GM23248 (cell line): ENCODE results near the gene STPG1. TPM values are rescaled to one million over a fixed set of nuclear protein-coding genes. Genes with fewer than 3 reads are reported as not detected.

Experiments used
- DNase-seq: peaks from one replicate; pipeline ENCODE4 v3.0.0-alpha.2; 2015
- H2AFZ ChIP-seq: fragments of 200-600 bp; sonication (generic); 2 replicates; pipeline ENCODE4 v1.6.1; 2016; ENCODE audit warnings: antibody characterized with exemption
- H3F3A ChIP-seq: fragments of 200-600 bp; sonication (generic); 2 replicates; pipeline ENCODE4 v1.6.1; 2016; ENCODE audit warnings: mild to moderate bottlenecking, antibody characterized with exemption, mixed run types; ENCODE audit not compliant: insufficient read depth
- H3K27ac ChIP-seq: fragments of 200-600 bp; sonication (generic); 2 replicates; pipeline ENCODE4 v1.5.1; 2016; ENCODE audit warnings: mild to moderate bottlenecking
- H3K27me3 ChIP-seq: fragments of 200-600 bp; sonication (generic); replicated peaks from 2 replicates; pipeline ENCODE4 v1.6.1; 2016; ENCODE audit warnings: mild to moderate bottlenecking; ENCODE audit not compliant: insufficient read depth
- H3K36me3 ChIP-seq: fragments of 200-600 bp; sonication (generic); 2 replicates; pipeline ENCODE4 v1.6.1; 2016; ENCODE audit warnings: low read depth, mild to moderate bottlenecking
- H3K4me1 ChIP-seq: fragments of 200-600 bp; sonication (generic); 2 replicates; pipeline ENCODE4 v1.6.1; 2016; ENCODE audit warnings: mild to moderate bottlenecking; ENCODE audit not compliant: insufficient read depth
- H3K4me2 ChIP-seq: fragments of 200-600 bp; sonication (generic); one replicate; pipeline ENCODE4 v1.6.1; 2016; ENCODE audit warnings: mild to moderate bottlenecking; ENCODE audit not compliant: unreplicated experiment
- H3K4me3 ChIP-seq: fragments of 200-600 bp; sonication (generic); 2 replicates; pipeline ENCODE4 v1.5.1; 2016; ENCODE audit warnings: mild to moderate bottlenecking
- H3K79me2 ChIP-seq: fragments of 200-600 bp; sonication (generic); 2 replicates; pipeline ENCODE4 v1.6.1; 2016; ENCODE audit warnings: mild to moderate bottlenecking; ENCODE audit not compliant: insufficient read depth
- H3K9ac ChIP-seq: fragments of 200-600 bp; sonication (generic); 2 replicates; pipeline ENCODE4 v1.6.1; 2016; ENCODE audit warnings: mild to moderate bottlenecking
- H3K9me2 ChIP-seq: fragments of 200-600 bp; sonication (generic); 2 replicates; pipeline ENCODE4 v1.6.1; 2016; ENCODE audit warnings: mixed run types, mild to moderate bottlenecking, moderate library complexity; ENCODE audit not compliant: insufficient read depth
- H3K9me3 ChIP-seq: fragments of 200-600 bp; sonication (generic); one replicate; pipeline ENCODE4 v1.6.1; 2017; ENCODE audit warnings: low read depth
- H4K20me1 ChIP-seq: fragments of 200-600 bp; sonication (generic); 2 replicates; pipeline ENCODE4 v1.6.0; 2016; ENCODE audit not compliant: insufficient read depth
- EZH2 ChIP-seq: fragments of 200-600 bp; sonication (generic); IDR thresholded peaks from 2 replicates; pipeline ENCODE4 v1.6.1; 2018; ENCODE audit warnings: antibody characterized with exemption, mild to moderate bottlenecking; ENCODE audit not compliant: insufficient read depth, poor library complexity, severe bottlenecking
- EZH2phosphoT487 ChIP-seq: fragments of 200-600 bp; sonication (generic); IDR thresholded peaks from 2 replicates; pipeline ENCODE4 v1.6.1; 2018; ENCODE audit warnings: antibody characterized with exemption, moderate library complexity, mild to moderate bottlenecking, low read depth; ENCODE audit not compliant: insufficient read depth
- WGBS, 2 experiments: methylation state at CpG; one replicate each; pipeline ENCODE4 v1.1.6; 2015 to 2017; ENCODE audit warnings: low lambda C conversion rate in 2 of 2, low coverage in 1 of 2; ENCODE audit errors: missing lambda C conversion rate in 2 of 2; 5-methylcytosine and 5-hydroxymethylcytosine counted together
- in situ Hi-C: fragments of 300-500 bp; cut with MboI; formaldehyde crosslinking; loops from 2 replicates; pipeline ENCODE4 v1.15.0; 2020
- polyA plus RNA-seq: library from polyadenylated mRNA; unstranded; fragments of >200 nt; fragmentation: Nextera tagmentation; extraction: Ambion mirVana; gene quantifications from 2 replicates; pipeline ENCODE4 v1.2.1, GENCODE V29; 2016
- total RNA-seq: library from RNA; depleted of rRNA; stranded (reverse); fragments of >200 nt; shearing (Covaris generic); gene quantifications from 2 replicates; pipeline ENCODE4 v1.2.3, GENCODE V29; 2014

The STPG1 gene
- total and polyA plus RNA-seq, 2 experiments from 2014 or later: 7.9 to 9.2 TPM

DNA sequence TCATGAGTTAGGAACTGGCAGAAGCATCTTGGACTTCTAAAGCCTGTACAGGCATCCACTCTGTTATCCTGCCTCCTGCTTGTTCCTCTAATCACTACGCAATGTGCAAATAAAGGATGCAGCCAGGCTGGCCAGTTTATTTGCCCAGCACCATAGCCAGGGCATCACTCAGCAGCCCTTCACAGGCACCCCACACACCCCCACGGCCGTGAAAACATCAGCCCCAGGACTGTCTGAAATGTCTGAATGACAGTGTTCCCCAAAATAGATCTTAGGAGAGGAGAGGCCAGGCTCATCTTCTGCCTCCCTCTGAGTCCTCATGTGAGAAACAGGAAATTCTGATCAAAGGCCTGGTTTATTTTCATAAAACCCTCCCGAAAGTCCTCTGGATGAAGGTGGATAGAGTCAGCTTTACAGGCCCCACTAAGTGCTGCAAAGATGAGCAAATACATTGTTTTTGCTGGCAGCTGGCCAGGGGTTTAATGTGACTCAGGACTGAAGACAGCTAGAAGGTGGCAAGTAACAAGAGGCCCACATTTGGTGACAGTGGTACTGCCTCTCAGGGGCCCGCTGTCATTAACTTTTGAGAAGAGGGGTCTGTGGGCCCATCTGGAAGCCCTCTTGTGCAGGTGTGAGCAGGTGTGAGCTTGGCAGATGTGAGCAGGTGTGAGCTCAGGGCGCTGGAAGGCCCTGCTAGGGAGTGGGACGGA lies 61.5 kb downstream of the STPG1 start:
- H3K4me3 ChIP-seq: no peak overlapping the region
- no peak overlapping the region for H3K27ac ChIP-seq
- no peaks in the 10 kb centered on the region for H3K27me3 ChIP-seq
- H3K9ac ChIP-seq: no peak overlapping the region
- no peaks in the 10 kb centered on the region for H3K9me2 ChIP-seq
- H4K20me1 ChIP-seq: no peaks in the 10 kb centered on the region
- no peaks in the 10 kb centered on the region for H3K9me3 ChIP-seq
- H3K4me2 ChIP-seq: no peak overlapping the region
- H3K4me1 ChIP-seq: peaks cover 17% of the 10 kb centered on the region
- no peak overlapping the region for H2AFZ ChIP-seq
- DNase-seq: peak; percentile 72
- no peaks in the 10 kb centered on the region for H3K36me3 ChIP-seq
- H3K79me2 ChIP-seq: no peaks in the 10 kb centered on the region
- TF ChIP-seq EZH2phosphoT487 (no peak), EZH2 (no peak)
- in situ Hi-C loops: no loop called here
- WGBS, 2 experiments: 53 to 60% methylated on average over 7 of the region's 7 CpGs
- H3F3A ChIP-seq: no peaks in the 10 kb centered on the region

DNA sequence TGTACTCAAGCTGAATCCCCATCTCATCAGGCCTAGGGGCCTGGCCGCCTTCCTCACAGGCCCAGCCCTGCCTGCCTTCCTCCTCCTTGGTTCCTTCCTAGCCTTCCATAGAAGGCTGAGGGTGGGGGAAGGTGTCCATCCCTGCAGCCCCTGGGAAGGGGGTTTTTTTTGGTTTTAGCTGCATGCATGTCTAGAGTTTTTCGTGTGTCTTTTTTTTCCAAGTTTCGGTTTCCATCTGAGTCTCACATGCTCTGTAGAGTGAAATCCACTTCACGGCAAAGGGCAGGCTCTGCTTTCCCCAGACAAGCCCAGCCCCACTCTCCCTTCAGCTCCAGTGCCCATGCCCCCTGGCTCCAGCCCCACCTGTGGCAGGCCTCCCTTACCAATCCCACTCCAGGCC lies 62.3 kb downstream of the STPG1 start:
- WGBS, 2 experiments: 96 to 98% methylated on average over 4 of the region's 4 CpGs

DNA sequence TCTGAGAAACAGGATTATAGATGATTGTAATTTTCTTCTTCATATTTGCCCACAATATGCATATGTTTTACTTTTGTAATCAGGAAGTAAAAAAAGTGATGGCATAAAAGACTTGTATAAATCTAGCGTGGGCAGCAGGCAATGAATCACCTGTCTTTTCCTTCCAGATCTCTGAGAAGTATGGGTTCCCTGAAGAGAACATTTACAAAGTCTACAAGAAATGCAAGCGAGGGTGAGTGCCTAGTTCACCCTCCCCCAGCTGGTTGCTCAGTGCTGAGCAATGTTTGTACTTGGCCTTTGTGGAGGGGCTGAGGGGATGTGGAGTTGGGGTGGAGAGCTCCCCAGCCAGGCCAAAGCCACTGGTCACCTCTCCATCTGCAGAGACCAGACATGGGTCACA lies 63.7 kb downstream of the STPG1 start:
- in situ Hi-C loops: no loop called here
- DNase-seq: peak; percentile 57

More for the DNA sequence above, 62.3 kb downstream of the STPG1 start:
- no peaks in the 10 kb centered on the region for H3K9me3 ChIP-seq
- no peak overlapping the region for H3K4me3 ChIP-seq
- H3K4me1 ChIP-seq: peaks cover 17% of the 10 kb centered on the region
- H3K27ac ChIP-seq: no peak overlapping the region
- H4K20me1 ChIP-seq: no peaks in the 10 kb centered on the region
- no peaks in the 10 kb centered on the region for H3K9me2 ChIP-seq
- no peak overlapping the region for H3K9ac ChIP-seq
- H3K79me2 ChIP-seq: no peaks in the 10 kb centered on the region
- in situ Hi-C loops: no loop called here
- TF ChIP-seq EZH2phosphoT487 (no peak), EZH2 (no peak)
- no peaks in the 10 kb centered on the region for H3K27me3 ChIP-seq
- no peak for DNase-seq
- H2AFZ ChIP-seq: no peak overlapping the region
- H3K4me2 ChIP-seq: no peak overlapping the region
- H3F3A ChIP-seq: no peaks in the 10 kb centered on the region
- H3K36me3 ChIP-seq: no peaks in the 10 kb centered on the region

DNA sequence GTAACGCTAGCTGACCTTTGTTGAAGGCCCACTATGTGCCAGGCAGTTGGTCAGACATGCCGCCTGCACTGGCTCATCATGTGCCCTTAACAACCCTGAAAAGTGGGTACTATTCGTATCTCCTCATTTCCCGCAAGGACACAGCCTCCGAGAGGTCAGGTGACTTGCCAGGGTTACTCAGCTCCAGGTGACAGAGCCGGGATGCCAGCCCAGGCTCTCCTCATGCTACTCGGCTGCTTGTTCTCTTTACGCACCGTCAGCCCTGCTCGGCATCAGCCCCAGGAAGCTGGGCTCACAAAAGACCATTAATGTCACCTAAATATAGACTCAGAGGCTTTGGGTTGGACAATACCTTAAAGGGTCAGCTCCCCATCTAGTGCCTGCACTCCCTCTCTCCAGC lies 65.4 kb downstream of the STPG1 start:
- no peaks in the 10 kb centered on the region for H3K36me3 ChIP-seq
- WGBS, 2 experiments: 94 to 96% methylated on average over 10 of the region's 10 CpGs
- in situ Hi-C loops: no loop called here
- peaks cover 17% of the 10 kb centered on the region for H3K4me1 ChIP-seq
- DNase-seq: no peak
- H3K4me3 ChIP-seq: no peak overlapping the region
- H3K27me3 ChIP-seq: no peaks in the 10 kb centered on the region
- no peak overlapping the region for H3K9ac ChIP-seq
- no peaks in the 10 kb centered on the region for H3K9me3 ChIP-seq
- H4K20me1 ChIP-seq: no peaks in the 10 kb centered on the region
- H3K4me2 ChIP-seq: no peak overlapping the region
- H2AFZ ChIP-seq: no peak overlapping the region
- TF ChIP-seq EZH2phosphoT487: no peak
- TF ChIP-seq EZH2: no peak
- no peaks in the 10 kb centered on the region for H3K79me2 ChIP-seq
- no peak overlapping the region for H3K27ac ChIP-seq
- no peaks in the 10 kb centered on the region for H3K9me2 ChIP-seq
- H3F3A ChIP-seq: no peaks in the 10 kb centered on the region

More for the DNA sequence above, 63.7 kb downstream of the STPG1 start:
- no peaks in the 10 kb centered on the region for H3K79me2 ChIP-seq
- no peaks in the 10 kb centered on the region for H3K36me3 ChIP-seq
- H2AFZ ChIP-seq: no peak overlapping the region
- H3K4me2 ChIP-seq: no peak overlapping the region
- no peaks in the 10 kb centered on the region for H3K9me2 ChIP-seq
- no peaks in the 10 kb centered on the region for H3K9me3 ChIP-seq
- H3K4me1 ChIP-seq: peaks cover 17% of the 10 kb centered on the region
- 47 to 52% methylated on average over 2 of the region's 2 CpGs for WGBS, 2 experiments
- no peak overlapping the region for H3K4me3 ChIP-seq
- H3K27ac ChIP-seq: no peak overlapping the region
- H3F3A ChIP-seq: no peaks in the 10 kb centered on the region
- H4K20me1 ChIP-seq: no peaks in the 10 kb centered on the region
- H3K9ac ChIP-seq: no peak overlapping the region
- TF ChIP-seq EZH2phosphoT487 (no peak), EZH2 (no peak)
- H3K27me3 ChIP-seq: no peaks in the 10 kb centered on the region
